DMS153 treated with DMSO at 0.1 percent for 48 hours (cell line): ENCODE results near the gene VGLL2.

Experiments
- DNase-seq: peaks from one replicate; lab custom pipeline; 2025; ENCODE audit not compliant: unreplicated experiment; lab: John Stamatoyannopoulos, UW

Gene VGLL2

GRCh38 chr6:117268924-117269323 is 3.6 kb downstream of the VGLL2 start:
- DNase-seq, result no peak

GRCh38 chr6:117269638-117270054 is 4.3 kb downstream of the VGLL2 start:
- no peak for DNase-seq

GRCh38 chr6:117270055-117270842 is 4.9 kb downstream of the VGLL2 start:
- no peak for DNase-seq

- no peak for DNase-seq
Measured at GRCh38 chr6:117270843-117271507, 5.6 kb downstream of the VGLL2 start.

- DNase-seq, result no peak
Measured at GRCh38 chr6:117272032-117272866, 6.9 kb downstream of the VGLL2 start.

- no peak for DNase-seq
Measured at GRCh38 chr6:117272891-117273290, 7.5 kb downstream of the VGLL2 start.

GRCh38 chr6:117275205-117275604 is 9.8 kb downstream of the VGLL2 start:
- DNase-seq, result no peak

GRCh38 chr6:117275711-117276110 is 10.4 kb downstream of the VGLL2 start:
- no peak for DNase-seq

GRCh38 chr6:117276778-117277316 is 11.5 kb downstream of the VGLL2 start:
- no peak for DNase-seq

- no peak for DNase-seq
Measured at GRCh38 chr6:117280922-117281321, 15.6 kb downstream of the VGLL2 start.

- DNase-seq, result no peak
Measured at GRCh38 chr6:117288083-117288715, 22.8 kb downstream of the VGLL2 start.

- DNase-seq, result no peak
Measured at GRCh38 chr6:117290173-117290846, 25.0 kb downstream of the VGLL2 start.

GRCh38 chr6:117298941-117299340 is 33.6 kb downstream of the VGLL2 start:
- DNase-seq, result no peak

GRCh38 chr6:117303323-117303722 is 38.0 kb downstream of the VGLL2 start:
- DNase-seq, result no peak

- no peak for DNase-seq
Measured at GRCh38 chr6:117304446-117304845, 39.1 kb downstream of the VGLL2 start.

- no peak for DNase-seq
Measured at GRCh38 chr6:117306227-117306790, 41.0 kb downstream of the VGLL2 start.

- no peak for DNase-seq
Measured at GRCh38 chr6:117307655-117308054, 42.3 kb downstream of the VGLL2 start.

- no peak for DNase-seq
Measured at GRCh38 chr6:117309069-117309468, 43.7 kb downstream of the VGLL2 start.

- DNase-seq, result no peak
Measured at GRCh38 chr6:117309611-117310010, 44.3 kb downstream of the VGLL2 start.

- no peak for DNase-seq
Measured at GRCh38 chr6:117311310-117311709, 46.0 kb downstream of the VGLL2 start.
